ENCODE results near the gene GLCCI1.

The GLCCI1 gene

GRCh38 chr7:7972922-7973594 lies 4.5 kb downstream of the GLCCI1 start:
- Histone ChIP-seq H3K4me3 (ENCODE audit: control insufficient read depth in 1 of 7, extremely low read depth in 1 of 7, insufficient read depth in 4 of 7, low read depth in 2 of 7, low read length in 6 of 7) (peak overlapping the region in 2 of 7 experiments; percentile 36 to 54), H3K27me3 (replicated peaks in 2 of 5; ENCODE audit: control insufficient read depth in 4 of 5, insufficient read depth in 5 of 5, low read length in 4 of 5) (no peaks in the 10 kb centered on the region), H3K4me1 (ENCODE audit: control extremely low read depth in 1 of 4, control insufficient read depth in 4 of 4, insufficient read depth in 4 of 4, low read length in 3 of 4) (peaks cover 12 to 38% (median 32%) of the 10 kb centered on the region in 4 experiments), H3K27ac (ENCODE audit: insufficient read depth in 1 of 2, low read depth in 1 of 2, low read length in 2 of 2, poor library complexity in 1 of 2, severe bottlenecking in 2 of 2) (no peak overlapping the region), H3K36me3 (ENCODE audit: control insufficient read depth in 4 of 4, insufficient read depth in 4 of 4, low read length in 3 of 4) (no peaks in the 10 kb centered on the region), H3K9me3 (ENCODE audit: control extremely low read depth in 1 of 5, control insufficient read depth in 4 of 5, insufficient read depth in 2 of 5, low read depth in 1 of 5, low read length in 4 of 5) (no peaks in the 10 kb centered on the region)
- DNase-seq = no peak
- no CpG with 5 or more reads among the region's 2 CpGs for WGBS (ENCODE audit: insufficient coverage)
- CTCF ChIA-PET = interaction anchor here (1.0 to 1.4 kb wide), 2 partner anchors 21 to 291 kb away, joined by 3 read pairs; no protein-coding TSS in a partner anchor
- POLR2A ChIA-PET = interaction anchor here (0.6 kb wide), 1 partner anchor 1271 kb away, joined by 4 read pairs; no protein-coding TSS in a partner anchor

- 100% methylated on average over 1 of the region's 3 CpGs for WGBS (ENCODE audit: insufficient coverage)
- Histone ChIP-seq H3K27ac (ENCODE audit: insufficient read depth in 1 of 2, low read depth in 1 of 2, low read length in 2 of 2, poor library complexity in 1 of 2, severe bottlenecking in 2 of 2) (no peak overlapping the region), H3K27me3 (replicated peaks in 2 of 5; ENCODE audit: control insufficient read depth in 4 of 5, insufficient read depth in 5 of 5, low read length in 4 of 5) (no peaks in the 10 kb centered on the region), H3K36me3 (ENCODE audit: control insufficient read depth in 4 of 4, insufficient read depth in 4 of 4, low read length in 3 of 4) (no peaks in the 10 kb centered on the region), H3K9me3 (ENCODE audit: control extremely low read depth in 1 of 5, control insufficient read depth in 4 of 5, insufficient read depth in 2 of 5, low read depth in 1 of 5, low read length in 4 of 5) (no peaks in the 10 kb centered on the region), H3K4me1 (ENCODE audit: control extremely low read depth in 1 of 4, control insufficient read depth in 4 of 4, insufficient read depth in 4 of 4, low read length in 3 of 4) (peaks cover 0 to 23% (median 19%) of the 10 kb centered on the region in 4 experiments), H3K4me3 (ENCODE audit: control insufficient read depth in 1 of 7, extremely low read depth in 1 of 7, insufficient read depth in 4 of 7, low read depth in 2 of 7, low read length in 6 of 7) (no peak overlapping the region)
- ChIA-PET CTCF (no interaction called here), POLR2A (no interaction called here)
- DNase-seq = no peak
Observed at GRCh38 chr7:7976677-7977076, 8.1 kb downstream of the GLCCI1 start.

DNA sequence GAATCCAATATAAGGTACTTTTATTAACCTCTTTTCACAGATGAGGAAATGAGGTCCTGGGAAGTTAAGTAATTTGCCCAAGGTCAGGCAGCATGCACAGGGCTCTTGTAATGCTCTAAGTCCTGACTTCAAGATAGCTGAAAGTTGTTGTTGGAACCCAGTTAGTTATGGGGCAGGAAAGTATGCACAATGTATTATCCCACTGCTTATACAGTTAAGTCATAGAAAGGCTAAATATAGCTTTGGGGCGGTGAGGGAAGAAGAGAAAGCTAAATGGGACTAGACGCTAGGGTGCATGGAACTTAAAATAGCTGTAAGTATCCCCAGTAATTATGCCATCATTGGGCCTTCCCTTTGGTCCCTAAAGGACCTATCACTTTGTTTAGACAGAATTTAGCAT lies 9.2 kb downstream of the GLCCI1 start:
- DNase-seq = no peak
- no CpG with 5 or more reads among the region's 2 CpGs for WGBS (ENCODE audit: insufficient coverage)
- Histone ChIP-seq H3K4me1 (ENCODE audit: control extremely low read depth in 1 of 4, control insufficient read depth in 4 of 4, insufficient read depth in 4 of 4, low read length in 3 of 4) (peaks cover 0 to 18% (median 13%) of the 10 kb centered on the region in 4 experiments), H3K4me3 (ENCODE audit: control insufficient read depth in 1 of 7, extremely low read depth in 1 of 7, insufficient read depth in 4 of 7, low read depth in 2 of 7, low read length in 6 of 7) (no peak overlapping the region), H3K27me3 (replicated peaks in 2 of 5; ENCODE audit: control insufficient read depth in 4 of 5, insufficient read depth in 5 of 5, low read length in 4 of 5) (no peaks in the 10 kb centered on the region), H3K9me3 (ENCODE audit: control extremely low read depth in 1 of 5, control insufficient read depth in 4 of 5, insufficient read depth in 2 of 5, low read depth in 1 of 5, low read length in 4 of 5) (no peaks in the 10 kb centered on the region), H3K27ac (ENCODE audit: insufficient read depth in 1 of 2, low read depth in 1 of 2, low read length in 2 of 2, poor library complexity in 1 of 2, severe bottlenecking in 2 of 2) (no peak overlapping the region), H3K36me3 (ENCODE audit: control insufficient read depth in 4 of 4, insufficient read depth in 4 of 4, low read length in 3 of 4) (no peaks in the 10 kb centered on the region)
- CTCF ChIA-PET = no interaction called here
- POLR2A ChIA-PET = no interaction called here

DNA sequence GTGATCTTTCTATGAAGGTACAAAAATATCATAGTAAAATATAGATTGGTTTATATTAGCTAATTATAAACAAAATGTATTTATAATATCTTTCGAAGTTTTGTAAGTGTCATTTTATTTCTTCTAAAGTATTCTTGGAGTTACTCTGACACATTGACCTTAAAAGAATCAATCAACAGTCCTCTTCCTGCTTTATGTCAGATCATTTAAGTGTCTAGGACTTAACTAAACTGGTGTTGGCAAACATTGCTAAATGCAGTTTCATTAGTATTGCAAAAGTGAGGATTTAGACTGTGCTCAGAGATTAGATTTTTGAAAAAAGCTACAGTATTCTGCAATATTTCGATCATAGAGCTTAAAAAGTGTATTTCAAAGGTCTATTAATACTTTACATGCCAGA lies 10.3 kb downstream of the GLCCI1 start:
- Histone ChIP-seq H3K4me1 (ENCODE audit: control extremely low read depth in 1 of 4, control insufficient read depth in 4 of 4, insufficient read depth in 4 of 4, low read length in 3 of 4) (peaks cover 0 to 12% (median 8%) of the 10 kb centered on the region in 4 experiments), H3K36me3 (ENCODE audit: control insufficient read depth in 4 of 4, insufficient read depth in 4 of 4, low read length in 3 of 4) (no peaks in the 10 kb centered on the region), H3K9me3 (ENCODE audit: control extremely low read depth in 1 of 5, control insufficient read depth in 4 of 5, insufficient read depth in 2 of 5, low read depth in 1 of 5, low read length in 4 of 5) (no peaks in the 10 kb centered on the region), H3K4me3 (ENCODE audit: control insufficient read depth in 1 of 7, extremely low read depth in 1 of 7, insufficient read depth in 4 of 7, low read depth in 2 of 7, low read length in 6 of 7) (no peak overlapping the region), H3K27ac (ENCODE audit: insufficient read depth in 1 of 2, low read depth in 1 of 2, low read length in 2 of 2, poor library complexity in 1 of 2, severe bottlenecking in 2 of 2) (no peak overlapping the region), H3K27me3 (replicated peaks in 2 of 5; ENCODE audit: control insufficient read depth in 4 of 5, insufficient read depth in 5 of 5, low read length in 4 of 5) (no peaks in the 10 kb centered on the region)
- ChIA-PET POLR2A (no interaction called here), CTCF (interaction anchor here (1.2 kb wide), 2 partner anchors 8 to 12 kb away, joined by 3 to 5 read pairs; no protein-coding TSS in a partner anchor)
- DNase-seq = no peak
- whole genome bisulfite sequencing (ENCODE audit: insufficient coverage) = no CpG with 5 or more reads among the region's 2 CpGs

DNA sequence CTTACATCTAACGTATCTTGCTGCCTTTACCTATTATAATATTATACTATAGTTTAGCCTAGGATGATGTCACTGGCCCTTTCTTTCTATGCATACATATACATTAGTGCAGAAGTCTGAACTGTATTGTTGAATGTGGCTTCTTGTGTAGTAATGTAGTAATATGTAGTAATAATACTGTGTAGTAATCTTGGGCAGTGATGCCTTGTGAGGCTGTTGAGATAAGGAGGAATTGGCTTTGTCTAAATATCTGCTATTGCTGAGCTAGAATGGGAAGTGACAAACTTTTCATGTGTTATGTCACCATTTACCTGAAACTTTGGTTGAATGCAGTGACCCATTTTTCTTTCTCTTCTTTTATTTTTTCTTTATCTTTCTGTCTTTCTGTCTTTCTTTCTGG lies 11.0 kb downstream of the GLCCI1 start:
- WGBS (ENCODE audit: insufficient coverage) = no CpG with 5 or more reads among the region's 1 CpG
- H3K27me3 ChIP-seq (replicated peaks in 2 of 5; ENCODE audit: control insufficient read depth in 4 of 5, insufficient read depth in 5 of 5, low read length in 4 of 5) = no peaks in the 10 kb centered on the region
- H3K4me1 ChIP-seq (ENCODE audit: control extremely low read depth in 1 of 4, control insufficient read depth in 4 of 4, insufficient read depth in 4 of 4, low read length in 3 of 4) = peaks cover 0 to 9% (median 8%) of the 10 kb centered on the region in 4 experiments
- H3K4me3 ChIP-seq (ENCODE audit: control insufficient read depth in 1 of 7, extremely low read depth in 1 of 7, insufficient read depth in 4 of 7, low read depth in 2 of 7, low read length in 6 of 7) = no peak overlapping the region
- no peak overlapping the region for H3K27ac ChIP-seq (ENCODE audit: insufficient read depth in 1 of 2, low read depth in 1 of 2, low read length in 2 of 2, poor library complexity in 1 of 2, severe bottlenecking in 2 of 2)
- H3K36me3 ChIP-seq (ENCODE audit: control insufficient read depth in 4 of 4, insufficient read depth in 4 of 4, low read length in 3 of 4) = no peaks in the 10 kb centered on the region
- no peaks in the 10 kb centered on the region for H3K9me3 ChIP-seq (ENCODE audit: control extremely low read depth in 1 of 5, control insufficient read depth in 4 of 5, insufficient read depth in 2 of 5, low read depth in 1 of 5, low read length in 4 of 5)
- CTCF ChIA-PET = interaction anchor here (1.2 kb wide), 2 partner anchors 9 to 11 kb away, joined by 3 to 5 read pairs; no protein-coding TSS in a partner anchor
- POLR2A ChIA-PET = no interaction called here
- no peak for DNase-seq

DNA sequence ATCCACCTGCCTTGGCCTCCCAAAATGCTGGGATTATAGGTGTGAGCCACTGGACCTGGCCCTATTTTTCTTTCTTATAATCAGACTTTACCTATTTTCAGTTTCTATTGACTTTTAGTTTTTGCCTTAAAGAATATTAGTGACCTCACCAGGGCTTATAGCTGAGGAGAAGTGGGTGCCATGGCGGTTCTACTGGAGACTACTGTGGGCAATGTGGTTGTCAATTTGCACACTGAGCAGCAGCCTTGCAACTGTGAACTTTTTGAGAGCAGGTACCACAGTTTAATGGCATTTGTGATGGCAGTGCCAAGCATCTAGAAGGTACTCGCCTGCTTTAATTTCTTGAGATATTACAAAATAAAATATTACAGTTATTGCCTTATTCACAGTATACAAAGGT lies 11.5 kb downstream of the GLCCI1 start:
- POLR2A ChIA-PET = no interaction called here
- H3K36me3 ChIP-seq (ENCODE audit: control insufficient read depth in 4 of 4, insufficient read depth in 4 of 4, low read length in 3 of 4) = no peaks in the 10 kb centered on the region
- no peaks in the 10 kb centered on the region for H3K9me3 ChIP-seq (ENCODE audit: control extremely low read depth in 1 of 5, control insufficient read depth in 4 of 5, insufficient read depth in 2 of 5, low read depth in 1 of 5, low read length in 4 of 5)
- no peak overlapping the region for H3K27ac ChIP-seq (ENCODE audit: insufficient read depth in 1 of 2, low read depth in 1 of 2, low read length in 2 of 2, poor library complexity in 1 of 2, severe bottlenecking in 2 of 2)
- H3K4me3 ChIP-seq (ENCODE audit: control insufficient read depth in 1 of 7, extremely low read depth in 1 of 7, insufficient read depth in 4 of 7, low read depth in 2 of 7, low read length in 6 of 7) = no peak overlapping the region
- 100% methylated on average over 1 of the region's 2 CpGs for WGBS (ENCODE audit: insufficient coverage)
- no peak for DNase-seq
- H3K27me3 ChIP-seq (replicated peaks in 2 of 5; ENCODE audit: control insufficient read depth in 4 of 5, insufficient read depth in 5 of 5, low read length in 4 of 5) = no peaks in the 10 kb centered on the region
- CTCF ChIA-PET = interaction anchor here (1.2 kb wide), 1 partner anchor 11 kb away, joined by 3 read pairs; no protein-coding TSS in a partner anchor
- H3K4me1 ChIP-seq (ENCODE audit: control extremely low read depth in 1 of 4, control insufficient read depth in 4 of 4, insufficient read depth in 4 of 4, low read length in 3 of 4) = peaks cover 0 to 9% (median 8%) of the 10 kb centered on the region in 4 experiments

GRCh38 chr7:7982904-7983303 lies 14.3 kb downstream of the GLCCI1 start:
- no peak for DNase-seq
- WGBS (ENCODE audit: insufficient coverage) = 100% methylated on average over 3 of the region's 4 CpGs
- POLR2A ChIA-PET = interaction anchor here (0.5 kb wide), 1 partner anchor 175 kb away, joined by 3 read pairs; no protein-coding TSS in a partner anchor

More at GRCh38 chr7:7982904-7983303, 14.3 kb downstream of the GLCCI1 start:
- Histone ChIP-seq H3K4me3 (ENCODE audit: control insufficient read depth in 1 of 7, extremely low read depth in 1 of 7, insufficient read depth in 4 of 7, low read depth in 2 of 7, low read length in 6 of 7) (no peak overlapping the region), H3K9me3 (ENCODE audit: control extremely low read depth in 1 of 5, control insufficient read depth in 4 of 5, insufficient read depth in 2 of 5, low read depth in 1 of 5, low read length in 4 of 5) (no peaks in the 10 kb centered on the region), H3K27me3 (replicated peaks in 2 of 5; ENCODE audit: control insufficient read depth in 4 of 5, insufficient read depth in 5 of 5, low read length in 4 of 5) (no peaks in the 10 kb centered on the region), H3K4me1 (ENCODE audit: control extremely low read depth in 1 of 4, control insufficient read depth in 4 of 4, insufficient read depth in 4 of 4, low read length in 3 of 4) (peaks cover 0 to 2% (median under 1%) of the 10 kb centered on the region in 4 experiments), H3K27ac (ENCODE audit: insufficient read depth in 1 of 2, low read depth in 1 of 2, low read length in 2 of 2, poor library complexity in 1 of 2, severe bottlenecking in 2 of 2) (no peak overlapping the region), H3K36me3 (ENCODE audit: control insufficient read depth in 4 of 4, insufficient read depth in 4 of 4, low read length in 3 of 4) (no peaks in the 10 kb centered on the region)
- CTCF ChIA-PET = interaction anchor here (1.0 to 1.2 kb wide), 2 partner anchors 9 to 342 kb away, joined by 3 read pairs; no protein-coding TSS in a partner anchor
